HG03135 (cell line): ENCODE data around the gene LMO4.

Experiments
- ATAC-seq: cut with Tn5 transposase; IDR thresholded peaks from one replicate; pipeline ENCODE4 v1.9.1; 2021; ENCODE audit warnings: mild to moderate bottlenecking, moderate library complexity; ENCODE audit not compliant: unreplicated experiment

Gene LMO4

DNA sequence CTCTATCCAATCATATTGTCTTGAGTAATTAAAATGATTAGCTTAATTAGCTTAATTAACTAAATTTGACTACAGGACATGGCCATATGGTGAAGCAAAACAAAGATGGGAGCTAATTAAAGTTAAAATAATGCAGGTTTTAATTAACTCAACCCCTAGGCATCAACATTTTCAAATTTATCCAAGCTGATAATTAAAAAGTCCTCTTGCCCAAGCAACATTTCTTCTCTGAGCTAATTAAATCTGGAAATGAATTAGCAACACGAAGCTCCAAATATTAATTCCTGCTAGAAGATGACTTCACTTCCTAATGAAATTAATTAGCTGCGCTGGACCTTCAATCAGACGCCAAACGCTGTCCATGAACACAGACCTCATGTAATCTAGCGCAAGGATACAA is 27.9 kb downstream of the LMO4 start:
- no peak for ATAC-seq

DNA sequence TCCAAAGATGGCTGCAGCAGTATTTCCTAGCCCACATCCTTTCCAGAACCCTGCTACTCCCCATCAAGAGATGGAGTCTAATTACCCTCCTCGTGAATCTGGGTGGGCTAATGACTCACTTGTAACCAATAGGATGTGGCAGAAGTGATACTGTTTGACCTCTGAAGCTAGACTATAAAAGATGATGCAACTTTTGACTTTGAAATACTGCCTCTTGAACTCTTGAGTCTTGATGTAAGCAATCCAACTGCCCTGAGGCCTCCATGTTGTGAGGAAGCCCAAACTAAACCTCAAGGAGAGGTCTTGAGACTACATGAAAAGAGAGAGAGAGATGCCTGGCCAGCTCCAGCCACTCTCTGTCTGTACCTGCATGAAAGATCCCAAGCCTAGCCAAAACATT is 29.5 kb downstream of the LMO4 start:
- no peak for ATAC-seq

DNA sequence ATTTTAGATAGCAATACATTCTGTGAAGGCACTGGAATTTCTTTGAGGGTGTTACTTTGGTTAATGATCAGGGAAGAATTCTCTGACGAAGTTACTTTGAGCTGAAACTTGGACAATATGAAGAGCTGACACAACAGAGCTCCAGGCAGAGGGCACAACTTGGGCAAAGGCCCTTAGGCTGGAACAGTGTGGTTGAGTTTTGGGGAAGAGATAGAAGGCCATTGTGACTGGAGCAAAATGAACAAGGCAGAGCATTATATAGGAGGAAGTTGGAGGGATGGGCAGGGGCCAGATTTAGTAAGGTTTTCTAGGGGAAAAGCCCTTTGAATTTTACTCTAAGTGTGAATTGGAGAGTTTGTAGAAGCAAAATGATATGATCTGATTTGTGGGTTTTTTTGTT is 30.9 kb downstream of the LMO4 start:
- no peak for ATAC-seq

DNA sequence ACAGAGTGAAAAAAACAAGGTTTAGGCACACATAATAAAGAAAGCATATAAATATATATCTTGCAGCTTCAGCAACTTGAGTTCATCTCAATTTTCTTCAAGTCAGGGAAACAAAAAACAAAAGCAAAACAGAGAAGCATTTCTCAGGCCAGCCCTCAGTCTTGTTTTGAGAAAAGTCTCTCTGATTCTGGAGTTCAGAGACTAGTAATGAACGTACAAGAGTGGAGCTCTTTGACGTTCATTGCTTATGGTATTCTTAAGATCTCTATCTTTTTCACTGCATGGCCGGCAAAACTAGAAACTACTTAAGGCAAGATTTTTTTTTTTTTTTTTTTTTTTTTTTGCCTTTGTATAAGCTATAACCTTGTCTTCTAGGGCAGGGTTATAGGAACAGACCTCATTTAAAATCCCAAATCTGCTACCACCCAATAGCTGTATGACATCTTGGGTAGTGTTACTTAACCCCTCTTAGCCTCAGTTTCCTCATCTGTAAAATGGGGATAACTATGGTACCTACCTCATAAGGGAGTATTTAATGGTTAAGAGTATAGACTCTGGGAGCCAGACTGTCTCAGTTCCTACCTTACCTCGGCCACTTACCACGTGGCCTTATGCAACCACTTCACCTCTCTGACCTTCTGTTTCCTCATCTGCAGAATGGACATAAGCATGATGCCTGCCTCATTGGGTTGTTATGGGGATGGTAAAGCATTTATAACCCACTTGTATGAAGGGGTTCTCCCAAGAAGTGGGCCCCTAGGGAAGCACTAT is 33.6 kb downstream of the LMO4 start:
- no peak for ATAC-seq

DNA sequence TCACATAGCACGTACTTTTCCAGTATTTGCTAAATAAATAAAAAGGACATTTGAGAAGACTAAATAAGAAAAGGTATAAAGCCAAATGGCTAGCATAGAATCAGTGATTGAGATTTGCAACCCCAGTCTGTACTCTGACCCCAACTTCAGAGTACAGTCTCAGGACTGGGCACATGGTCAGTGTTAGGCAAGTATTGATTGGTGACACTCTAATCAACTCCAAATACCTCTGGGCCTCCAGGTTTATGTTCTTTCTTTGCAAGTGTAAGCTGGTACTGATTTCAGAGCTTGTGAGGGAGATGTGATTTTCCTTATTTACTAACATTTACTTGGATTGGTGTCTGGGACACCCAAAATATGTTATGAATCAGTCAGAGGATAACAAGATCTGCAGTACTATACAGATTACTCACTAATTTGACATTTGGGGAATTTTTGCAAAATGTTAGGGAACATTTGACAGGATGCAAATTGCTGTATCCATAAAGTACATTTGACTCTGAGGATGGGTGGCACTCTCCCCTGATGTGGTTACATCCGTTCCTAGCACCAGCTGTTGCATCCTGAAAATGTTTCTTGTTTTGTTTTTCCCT is 34.2 kb downstream of the LMO4 start:
- no peak for ATAC-seq

DNA sequence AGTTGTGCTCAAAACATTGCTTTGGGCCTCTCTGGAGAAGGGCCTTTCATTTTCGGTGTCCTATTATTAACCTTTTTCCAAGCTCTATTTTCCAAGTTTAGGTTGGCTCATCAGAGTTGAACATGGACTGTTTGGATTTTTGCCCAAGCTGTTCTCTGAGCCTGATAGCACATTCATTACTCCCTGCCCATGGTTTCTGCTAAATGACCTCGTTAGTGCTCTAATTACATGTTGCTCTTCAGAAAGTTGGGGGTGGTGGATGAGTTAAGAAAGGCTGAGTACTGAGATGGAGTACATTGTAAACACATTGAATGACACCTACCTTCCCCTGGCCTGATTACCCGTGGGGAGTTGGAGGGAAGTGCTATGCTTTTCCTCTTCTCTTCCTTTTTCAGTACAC is 38.9 kb downstream of the LMO4 start:
- no peak for ATAC-seq

DNA sequence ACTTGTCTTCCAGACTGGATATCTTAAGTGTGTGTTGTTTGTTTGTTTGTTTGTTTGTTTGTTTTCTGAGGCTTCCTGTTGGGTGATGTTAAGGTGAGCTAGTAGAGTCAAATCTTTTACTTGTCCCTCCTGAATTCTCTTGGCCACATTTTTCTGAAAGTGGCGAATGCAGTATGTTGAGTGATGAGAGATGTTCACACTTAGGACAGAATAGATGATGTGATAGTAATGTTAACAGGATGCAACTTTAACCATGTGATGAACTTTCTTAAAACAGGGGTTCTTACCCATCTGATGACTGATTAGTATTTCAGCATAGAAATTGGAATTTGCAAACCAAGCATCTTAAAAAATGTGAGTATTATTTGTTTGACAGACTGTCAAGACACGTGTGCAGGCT is 40.2 kb downstream of the LMO4 start:
- no peak for ATAC-seq

DNA sequence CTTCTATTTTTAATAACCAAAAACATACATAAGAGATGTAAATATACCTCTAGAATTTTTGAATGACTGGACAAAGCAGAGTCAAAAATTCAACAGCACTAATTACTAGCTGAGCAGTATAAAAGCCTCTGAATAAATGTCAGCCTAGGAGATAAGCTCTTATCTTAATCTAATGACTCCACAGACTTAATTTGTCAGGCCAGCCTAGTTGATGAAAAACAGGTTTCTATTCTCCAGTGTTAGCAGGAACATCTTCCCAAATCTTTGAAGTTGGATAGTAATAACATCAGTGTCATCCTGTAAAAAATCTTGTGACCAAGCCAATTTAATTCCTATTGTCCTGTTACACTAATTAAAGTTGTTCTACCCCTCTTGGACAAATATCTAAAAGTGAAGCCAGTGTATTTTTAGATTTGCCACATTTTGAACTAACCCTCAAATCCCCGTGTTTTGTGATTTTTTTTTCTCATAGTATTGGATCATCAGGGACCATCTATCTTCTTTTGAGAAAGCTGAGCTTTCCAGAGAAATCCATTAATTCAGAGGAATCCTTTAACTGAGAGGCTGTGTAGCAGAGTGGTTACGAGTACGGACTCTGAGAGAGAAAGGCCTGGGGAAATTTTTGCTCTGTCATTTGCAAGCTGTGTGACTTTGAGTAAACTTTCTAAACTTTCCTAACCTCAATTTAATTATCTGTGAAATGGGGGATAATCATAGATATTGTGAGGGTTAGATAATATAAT is 41.2 kb downstream of the LMO4 start:
- ATAC-seq: no peak

DNA sequence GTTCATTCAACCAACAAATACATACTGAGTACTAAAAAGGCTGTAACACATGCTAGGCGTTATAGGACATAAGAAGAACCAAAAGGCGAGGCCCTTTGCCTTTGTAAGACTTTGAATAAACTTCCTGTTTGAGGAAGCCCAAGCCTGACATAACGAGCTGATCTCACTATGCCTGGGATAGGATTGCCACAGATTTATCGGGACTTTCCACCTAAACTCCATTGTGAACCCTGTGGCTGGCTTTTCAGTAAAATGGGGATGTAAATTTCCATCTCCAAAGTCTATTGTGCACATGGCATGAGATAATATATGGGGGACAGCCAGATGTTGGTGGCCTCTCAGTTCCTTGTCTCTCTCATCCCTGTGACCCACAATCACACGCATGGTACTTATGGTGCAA is 41.9 kb downstream of the LMO4 start:
- ATAC-seq: no peak

DNA sequence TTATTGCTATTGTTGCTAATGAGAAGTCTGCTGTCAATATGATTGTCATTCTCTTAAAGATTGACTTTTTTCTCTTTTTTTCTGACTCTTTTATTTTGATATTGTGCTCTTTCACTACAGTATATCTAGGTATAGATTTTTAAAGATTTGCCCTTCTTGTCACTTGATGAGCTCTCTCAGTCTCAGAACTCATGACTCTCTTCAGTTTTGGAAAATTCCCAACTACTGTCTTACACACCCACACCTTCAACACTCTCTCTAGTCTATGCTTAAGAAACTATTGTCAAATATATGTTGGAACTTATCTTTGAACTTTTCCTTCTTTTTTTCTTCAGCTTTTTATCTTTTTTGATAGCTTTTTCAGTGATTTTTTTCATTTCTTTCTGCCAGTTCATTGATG is 50.6 kb downstream of the LMO4 start:
- no peak for ATAC-seq

DNA sequence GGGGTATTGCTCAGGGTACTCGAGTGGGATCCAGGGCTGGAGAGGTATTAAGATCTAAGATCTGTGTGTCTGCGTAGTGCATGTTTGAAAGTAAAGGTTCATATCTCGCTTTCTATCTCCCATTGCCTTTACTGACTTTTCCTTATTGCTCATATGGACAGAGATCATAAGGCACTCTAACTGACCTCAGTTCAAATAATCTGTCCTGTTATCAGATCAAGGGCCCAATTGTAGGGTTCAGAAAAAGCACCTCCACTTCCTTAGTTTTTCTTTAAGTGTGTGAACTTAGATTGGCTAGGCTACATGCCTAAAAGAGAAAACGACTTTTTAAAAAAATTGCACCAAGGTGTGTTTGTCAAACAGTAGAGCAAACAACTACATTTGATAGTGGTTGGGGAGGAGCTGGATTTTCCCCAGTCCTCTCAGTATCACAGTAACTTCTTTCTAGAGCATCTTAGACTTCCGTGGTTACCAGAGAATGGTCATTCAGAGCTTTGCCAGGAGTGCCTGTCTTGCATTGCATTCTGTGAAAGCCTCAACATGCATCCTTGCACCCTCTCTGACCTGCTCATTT is 57.6 kb downstream of the LMO4 start:
- ATAC-seq: no peak

DNA sequence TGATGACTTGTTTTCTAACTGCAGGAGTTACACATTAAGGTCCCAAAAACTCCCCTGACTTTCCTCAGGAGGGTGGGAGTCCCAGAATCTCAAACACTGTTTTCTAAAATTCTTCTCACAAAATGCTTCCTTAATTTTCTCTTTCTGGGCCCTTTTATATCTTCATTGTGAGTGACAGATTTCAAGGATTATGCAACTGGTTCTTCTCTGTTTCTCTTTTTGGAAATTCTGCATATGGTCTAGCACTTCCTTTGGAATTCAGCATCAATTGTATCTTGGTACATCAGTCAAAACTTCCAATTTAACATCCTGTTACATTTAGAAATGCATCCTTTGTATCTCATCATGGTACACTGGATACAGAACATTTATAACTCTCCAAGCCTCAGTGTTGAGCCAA is 59.7 kb downstream of the LMO4 start:
- ATAC-seq: no peak

DNA sequence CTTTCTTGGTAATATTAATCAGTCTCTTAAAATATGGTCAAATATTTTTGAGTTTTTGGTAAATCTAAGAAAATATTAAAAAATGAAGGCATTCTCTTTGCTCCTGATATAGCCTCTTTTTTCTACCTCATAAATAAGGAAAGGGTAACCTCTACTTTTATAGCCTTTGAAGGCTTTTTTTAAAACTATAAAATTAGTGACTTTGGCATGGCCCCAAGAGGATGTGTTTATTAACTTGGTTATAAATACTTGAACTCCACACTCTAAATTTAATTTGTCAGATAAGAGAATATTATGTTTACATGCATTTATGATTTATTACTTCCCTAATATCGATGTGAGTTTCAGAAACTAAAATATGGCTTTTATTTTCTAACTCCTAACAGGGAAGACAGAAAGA is 60.3 kb downstream of the LMO4 start:
- no peak for ATAC-seq

DNA sequence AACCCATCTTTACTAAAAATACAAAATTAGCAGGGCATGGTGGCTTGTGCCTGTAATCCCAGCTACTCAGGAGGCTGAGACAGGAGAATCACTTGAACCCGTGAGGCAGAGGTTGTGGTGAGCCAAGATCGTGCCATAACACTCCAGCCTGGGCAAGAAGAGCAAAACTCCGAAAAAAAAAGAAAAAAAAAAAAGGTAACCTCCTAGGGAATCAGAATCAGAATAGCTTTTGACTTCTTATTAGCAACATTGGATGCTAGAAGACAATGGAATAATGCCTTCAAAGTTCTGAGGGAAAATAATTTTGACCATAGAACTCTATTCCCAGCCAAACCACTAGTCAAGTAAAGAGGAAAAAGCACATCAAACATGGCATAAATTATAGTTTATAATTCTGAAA is 60.9 kb downstream of the LMO4 start:
- ATAC-seq: no peak

DNA sequence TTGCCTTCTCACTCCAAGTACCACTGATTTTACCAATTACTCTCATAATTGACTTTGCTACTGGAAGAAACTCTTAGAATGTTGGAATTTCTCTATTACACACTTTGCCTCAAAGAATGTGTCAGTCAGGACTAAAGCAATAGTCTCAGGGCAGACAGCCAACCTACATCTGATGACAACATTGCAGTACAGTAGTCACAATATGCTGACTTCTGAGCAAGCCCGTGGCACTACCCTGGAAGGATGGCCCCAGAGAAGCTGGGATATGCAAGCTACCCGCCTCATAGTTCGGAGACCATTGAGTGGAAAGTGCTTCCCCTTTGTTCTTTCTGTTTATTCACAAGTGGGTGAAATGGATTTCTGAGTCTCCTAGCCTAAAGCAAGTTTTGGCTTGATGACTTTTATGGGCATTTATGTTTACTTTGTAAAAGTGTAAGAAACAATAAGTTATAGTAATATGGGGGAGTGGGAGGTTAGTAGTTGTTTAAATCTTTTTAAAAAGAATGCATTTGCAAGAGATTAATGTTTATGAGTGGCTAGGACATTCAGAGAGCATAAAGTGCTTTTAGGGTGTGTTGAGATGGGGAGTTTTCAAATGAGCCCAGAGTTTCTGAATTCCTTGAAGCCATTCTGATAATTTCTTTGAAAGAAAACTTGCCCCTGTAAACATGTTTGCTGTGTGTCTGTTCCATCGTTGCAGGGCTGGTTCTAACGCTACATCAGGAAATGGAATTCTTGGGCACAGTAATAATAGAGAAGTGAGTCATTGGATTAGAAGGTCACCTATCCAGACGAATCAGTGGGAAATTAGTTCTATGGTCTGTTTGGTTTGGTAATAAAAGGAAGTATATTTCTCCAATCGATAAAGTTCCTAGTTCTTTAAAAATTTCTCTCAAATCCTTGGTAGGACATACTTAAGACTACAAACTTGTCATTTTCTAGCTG is 63.8 kb downstream of the LMO4 start:
- no peak for ATAC-seq

DNA sequence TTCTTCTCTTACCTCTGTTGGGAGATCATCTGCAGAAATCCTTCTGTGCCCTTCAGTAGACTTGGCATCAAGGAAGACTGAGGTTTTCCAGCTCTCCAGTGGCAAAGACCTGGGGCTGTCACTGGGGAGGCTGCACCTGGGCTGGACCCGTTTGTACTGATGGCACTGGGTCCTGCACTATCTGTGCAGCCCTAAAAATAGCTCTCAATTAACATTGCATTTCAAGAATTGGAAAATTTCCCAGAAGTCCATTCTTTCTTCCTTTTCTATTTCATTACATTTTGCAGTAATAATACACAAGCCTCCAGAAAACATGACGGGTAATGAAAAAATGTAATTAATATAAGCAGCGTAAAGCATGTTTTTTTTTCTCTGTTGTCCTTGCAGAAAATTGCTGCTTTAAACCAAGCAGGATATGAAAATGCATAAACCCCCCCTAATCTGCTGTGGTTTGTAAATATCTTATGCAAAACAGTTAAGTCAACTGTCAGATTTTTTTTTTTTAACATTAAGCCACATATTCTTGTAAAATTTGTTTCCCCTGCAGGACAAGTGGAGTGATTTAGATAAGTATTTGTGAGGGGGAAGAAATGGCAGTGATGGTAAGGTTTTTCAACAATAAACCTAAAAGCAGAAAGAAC is 64.9 kb downstream of the LMO4 start:
- no peak for ATAC-seq

DNA sequence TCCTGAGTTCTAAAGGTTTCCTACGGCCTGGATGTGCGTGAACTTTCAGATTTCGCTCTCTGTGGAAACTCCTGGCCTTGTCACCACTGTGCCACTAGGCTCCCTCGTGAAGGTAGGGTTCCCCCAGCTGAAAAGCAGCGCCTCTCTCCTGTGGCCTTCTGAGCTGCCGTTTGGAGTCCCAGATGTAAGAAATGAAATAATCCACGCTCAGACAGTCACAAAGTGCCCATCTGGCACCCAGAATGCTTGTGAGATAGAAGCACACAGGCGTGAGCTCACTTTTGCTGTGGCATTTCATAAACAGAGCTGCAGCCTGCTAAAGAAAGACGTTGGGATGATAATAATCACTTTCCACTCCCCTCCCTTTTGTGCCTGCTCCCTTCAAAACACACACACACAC is 65.8 kb downstream of the LMO4 start:
- no peak for ATAC-seq

DNA sequence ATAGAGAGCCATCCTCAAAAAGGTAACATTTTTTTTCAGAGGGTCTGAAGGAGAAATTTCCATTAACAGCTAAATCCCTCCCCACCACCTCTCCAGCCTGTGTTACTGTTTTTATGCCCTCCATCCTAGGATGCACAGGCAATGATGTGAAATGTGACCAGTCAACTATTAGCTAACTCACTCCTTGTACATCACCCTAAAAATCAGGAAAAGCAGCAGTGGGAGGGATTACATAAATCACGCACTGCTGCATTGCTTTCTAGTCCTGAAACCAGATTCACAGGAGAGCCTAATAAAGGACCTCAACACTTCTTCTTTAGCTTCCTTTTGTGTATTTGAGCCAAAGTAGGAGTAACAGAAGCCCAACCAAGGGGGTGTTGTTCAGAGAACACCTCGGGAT is 66.3 kb downstream of the LMO4 start:
- ATAC-seq: no peak
